NCI-H510A treated with DMSO at 0.1 percent for 48 hours (cell line): ENCODE data around the gene JOSD2.
"Not testable (repeated sequence)": the region's sequence is repeated elsewhere in the genome, so short reads cannot be mapped to it uniquely, and the experiment has no call there.

Experiments
- DNase-seq: peaks from one replicate; lab custom pipeline; 2025; lab: John Stamatoyannopoulos, UW

JOSD2 gene

GRCh38 chr19:50477751-50478515 lies 33.1 kb downstream of the JOSD2 start:
- no peak for DNase-seq

- DNase-seq: no peak
Measured at GRCh38 chr19:50476907-50477238, 34.1 kb downstream of the JOSD2 start.

GRCh38 chr19:50476224-50476906 lies 34.6 kb downstream of the JOSD2 start, which contains the start of the genes EMC10 and GARIN5A:
EMC10 (plus strand) TSS chr19:50476507; CDS start chr19:50476545, 38 bp downstream.
GARIN5A (minus strand) TSS chr19:50476848; CDS start chr19:50476388, 460 bp downstream.
- peak; percentile 81 for DNase-seq

- no peak for DNase-seq
Measured at GRCh38 chr19:50475736-50476223, 35.2 kb downstream of the JOSD2 start.

GRCh38 chr19:50475101-50475568 lies 35.9 kb downstream of the JOSD2 start:
- no peak for DNase-seq

GRCh38 chr19:50473336-50473735 lies 37.7 kb downstream of the JOSD2 start:
- DNase-seq: not testable (repeated sequence)

- DNase-seq: no peak
Measured at GRCh38 chr19:50468818-50469217, 42.2 kb downstream of the JOSD2 start.

- DNase-seq: no peak
Measured at GRCh38 chr19:50467566-50467965, 43.4 kb downstream of the JOSD2 start.

- DNase-seq: no peak
Measured at GRCh38 chr19:50466706-50467039, 44.3 kb downstream of the JOSD2 start.

GRCh38 chr19:50465986-50466705 lies 44.8 kb downstream of the JOSD2 start:
- peak; percentile 53 for DNase-seq

GRCh38 chr19:50465000-50465399 lies 46.0 kb downstream of the JOSD2 start:
- DNase-seq: no peak

GRCh38 chr19:50464348-50464747 lies 46.6 kb downstream of the JOSD2 start:
- DNase-seq: no peak

GRCh38 chr19:50462970-50463369 lies 48.0 kb downstream of the JOSD2 start:
- no peak for DNase-seq

- DNase-seq: peak; percentile 49
Measured at GRCh38 chr19:50461066-50461875, 49.7 kb downstream of the JOSD2 start.

- no peak for DNase-seq
Measured at GRCh38 chr19:50460161-50460765, 50.7 kb downstream of the JOSD2 start.

GRCh38 chr19:50459638-50460037 lies 51.4 kb downstream of the JOSD2 start:
- DNase-seq: no peak

- no peak for DNase-seq
Measured at GRCh38 chr19:50459067-50459456, 51.9 kb downstream of the JOSD2 start.

- no peak for DNase-seq
Measured at GRCh38 chr19:50458396-50459066, 52.5 kb downstream of the JOSD2 start.

GRCh38 chr19:50457300-50457699 lies 53.7 kb downstream of the JOSD2 start:
- no peak for DNase-seq
